Measurements from ENCODE around the gene FPGS.

DNA sequence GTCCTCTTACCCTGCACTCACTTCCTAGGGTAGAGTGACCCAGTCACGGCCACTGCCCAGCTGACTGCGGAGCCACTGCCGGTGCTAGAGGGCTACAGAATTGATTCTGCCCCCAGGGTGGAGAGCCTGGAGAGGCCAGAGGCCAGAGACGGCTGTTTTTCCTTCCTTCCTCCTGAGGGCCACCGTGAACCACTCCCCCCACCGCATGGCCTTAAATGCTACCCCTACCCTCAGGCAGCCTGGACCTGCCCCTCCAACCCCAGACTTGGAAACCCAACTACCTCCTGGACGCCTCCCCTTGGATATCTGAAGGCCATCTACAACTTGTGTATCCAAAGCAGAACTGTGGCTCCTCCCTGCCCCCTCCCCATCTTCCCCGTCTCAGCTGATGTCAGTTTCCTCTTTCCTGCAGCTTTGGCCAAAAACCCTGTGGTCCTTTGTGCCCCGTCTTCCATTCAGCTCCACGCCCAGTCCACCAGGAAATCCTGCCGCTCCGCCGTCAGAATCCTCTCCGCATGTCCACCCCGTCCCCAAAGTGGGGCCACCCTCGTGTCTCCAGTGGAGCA is 40.5 kb upstream of the FPGS start:
- TF ChIP-seq CTCF (conservative IDR thresholded peaks at IDR 0.05; ENCODE audit: low read length) (no peak), EZH2phosphoT487 (IDR thresholded peaks at IDR 0.05; ENCODE audit: borderline replicate concordance, low read depth, low read length) (no peak)

All from OCI-LY7 (cell line).